ENCODE data around the gene BTBD16.

BTBD16 gene

DNA sequence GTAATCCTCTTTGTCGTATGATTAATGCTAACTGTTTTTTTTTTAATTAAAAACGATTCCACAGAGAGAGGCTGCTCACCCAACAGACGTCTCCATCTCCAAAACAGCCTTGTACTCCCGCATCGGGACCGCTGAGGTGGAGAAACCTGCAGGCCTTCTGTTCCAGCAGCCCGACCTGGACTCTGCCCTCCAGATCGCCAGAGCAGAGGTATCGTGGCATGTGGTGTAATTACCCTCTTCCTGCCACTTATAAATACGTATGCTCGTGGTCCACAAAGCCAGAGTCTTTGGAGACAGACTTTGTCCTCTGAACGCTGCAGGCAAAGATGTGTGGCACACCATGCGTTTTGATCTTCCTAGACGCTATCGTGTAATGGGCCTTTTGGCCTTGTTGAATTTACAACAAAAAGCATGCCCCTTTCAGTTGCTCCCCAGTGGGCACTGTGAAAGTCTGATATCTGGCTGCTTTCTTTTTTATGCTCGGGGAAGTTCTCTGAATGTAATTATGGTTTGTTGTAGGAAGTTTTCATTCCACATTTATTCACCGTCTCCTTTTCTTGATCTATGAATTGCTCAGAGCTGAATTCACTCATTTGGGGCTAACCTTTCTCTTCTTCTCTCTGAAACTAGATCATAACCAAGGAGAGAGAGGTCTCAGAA, 33.6 kb upstream of the BTBD16 start:
- no peak overlapping the region for H3K4me3 ChIP-seq (ENCODE audit: low read depth in 1 of 2, low read length in 2 of 2)
- no peak overlapping the region for H3K27ac ChIP-seq (ENCODE audit: low read depth, low read length)
- no peaks in the 10 kb centered on the region for H3K27me3 ChIP-seq (ENCODE audit: control insufficient read depth in 1 of 2, insufficient read depth in 2 of 2, low read length in 2 of 2)
- H3K4me1 ChIP-seq (ENCODE audit: insufficient read depth, low read length) = no peaks in the 10 kb centered on the region
- no peak overlapping the region for H3K9ac ChIP-seq (ENCODE audit: low read length)
- H3K36me3 ChIP-seq (ENCODE audit: insufficient read depth, low read length) = peaks cover 51% of the 10 kb centered on the region
- H3K9me3 ChIP-seq (ENCODE audit: low read length) = no peaks in the 10 kb centered on the region

- H3K4me3 ChIP-seq (ENCODE audit: low read depth in 1 of 2, low read length in 2 of 2) = no peak overlapping the region
- H3K9ac ChIP-seq (ENCODE audit: low read length) = no peak overlapping the region
- no peaks in the 10 kb centered on the region for H3K4me1 ChIP-seq (ENCODE audit: insufficient read depth, low read length)
- peaks cover 69% of the 10 kb centered on the region for H3K36me3 ChIP-seq (ENCODE audit: insufficient read depth, low read length)
- no peaks in the 10 kb centered on the region for H3K27me3 ChIP-seq (ENCODE audit: control insufficient read depth in 1 of 2, insufficient read depth in 2 of 2, low read length in 2 of 2)
- no peak overlapping the region for H3K27ac ChIP-seq (ENCODE audit: low read depth, low read length)
- no peaks in the 10 kb centered on the region for H3K9me3 ChIP-seq (ENCODE audit: low read length)
Measured at GRCh38 chr10:122239578-122240257, 31.4 kb upstream of the BTBD16 start.

DNA sequence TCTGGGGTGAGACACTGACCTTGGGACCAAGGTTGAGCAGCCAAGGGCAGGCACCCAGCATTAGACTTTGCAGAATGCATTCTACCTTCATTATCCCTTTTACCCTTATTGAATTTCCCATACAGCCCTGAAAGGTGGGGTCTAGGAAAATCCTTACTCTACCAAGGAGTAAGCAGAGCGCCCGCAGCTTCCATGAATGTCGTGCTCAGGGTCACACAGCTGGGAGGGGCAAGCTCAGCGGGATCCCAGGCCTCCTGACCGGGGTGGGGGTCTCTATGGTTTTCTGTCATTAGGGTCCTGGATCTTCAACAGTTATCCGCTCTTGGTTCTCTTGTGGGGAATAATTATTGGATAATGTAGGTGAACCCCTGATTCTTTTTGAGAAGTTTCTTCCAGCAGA, 30.7 kb upstream of the BTBD16 start:
- H3K27ac ChIP-seq (ENCODE audit: low read depth, low read length) = no peak overlapping the region
- peaks cover 76% of the 10 kb centered on the region for H3K36me3 ChIP-seq (ENCODE audit: insufficient read depth, low read length)
- no peaks in the 10 kb centered on the region for H3K9me3 ChIP-seq (ENCODE audit: low read length)
- H3K9ac ChIP-seq (ENCODE audit: low read length) = no peak overlapping the region
- no peaks in the 10 kb centered on the region for H3K27me3 ChIP-seq (ENCODE audit: control insufficient read depth in 1 of 2, insufficient read depth in 2 of 2, low read length in 2 of 2)
- no peak overlapping the region for H3K4me3 ChIP-seq (ENCODE audit: low read depth in 1 of 2, low read length in 2 of 2)
- no peaks in the 10 kb centered on the region for H3K4me1 ChIP-seq (ENCODE audit: insufficient read depth, low read length)

DNA sequence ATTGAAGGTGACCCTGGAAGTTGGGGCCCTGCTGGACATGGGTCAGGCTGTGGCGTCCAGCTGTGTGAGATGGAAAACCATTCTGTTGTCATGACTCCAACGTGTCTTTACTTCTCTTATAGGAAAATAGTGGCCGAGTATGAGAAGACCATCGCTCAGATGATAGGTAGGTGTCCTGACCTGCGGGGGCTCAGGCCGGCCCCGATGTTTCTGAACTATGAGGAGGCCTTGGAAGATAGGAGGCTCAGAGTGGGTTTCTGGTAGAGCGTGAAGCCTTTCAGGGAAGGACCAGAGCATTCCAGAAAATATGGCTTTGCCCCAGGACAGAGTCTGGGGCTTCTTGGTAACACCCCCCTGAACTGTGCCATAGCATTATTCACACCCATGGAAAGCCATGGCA, 29.3 kb upstream of the BTBD16 start:
- Histone ChIP-seq H3K36me3 (ENCODE audit: insufficient read depth, low read length) (peaks cover 72% of the 10 kb centered on the region), H3K4me3 (ENCODE audit: low read depth in 1 of 2, low read length in 2 of 2) (no peak overlapping the region)

DNA sequence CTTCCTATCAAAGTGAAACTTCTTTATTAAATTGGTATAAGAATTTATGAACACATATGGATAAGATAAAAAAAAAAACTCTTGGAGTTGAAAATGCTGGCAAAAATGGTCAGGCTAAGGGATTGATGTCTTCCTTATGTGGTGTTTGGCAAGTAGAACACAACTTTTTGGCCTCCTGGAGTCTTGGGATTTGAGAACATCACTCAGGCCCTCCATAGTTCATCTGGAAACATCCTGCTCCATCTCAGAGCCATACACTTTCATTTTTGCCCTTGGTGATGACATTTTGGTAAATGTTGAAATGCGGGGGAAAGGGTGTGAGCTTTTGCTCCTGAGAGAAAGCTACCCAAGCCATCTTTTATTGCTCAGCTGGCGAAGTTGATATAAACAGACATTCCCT, 27.5 kb upstream of the BTBD16 start:
- H3K36me3 ChIP-seq (ENCODE audit: insufficient read depth, low read length) = peaks cover 67% of the 10 kb centered on the region
- H3K27me3 ChIP-seq (ENCODE audit: control insufficient read depth in 1 of 2, insufficient read depth in 2 of 2, low read length in 2 of 2) = no peaks in the 10 kb centered on the region
- H3K9ac ChIP-seq (ENCODE audit: low read length) = no peak overlapping the region
- H3K9me3 ChIP-seq (ENCODE audit: low read length) = no peaks in the 10 kb centered on the region
- H3K27ac ChIP-seq (ENCODE audit: low read depth, low read length) = no peak overlapping the region
- no peak overlapping the region for H3K4me3 ChIP-seq (ENCODE audit: low read depth in 1 of 2, low read length in 2 of 2)
- no peaks in the 10 kb centered on the region for H3K4me1 ChIP-seq (ENCODE audit: insufficient read depth, low read length)

More for the DNA sequence above, 29.3 kb upstream of the BTBD16 start:
- H3K9me3 ChIP-seq (ENCODE audit: low read length) = no peaks in the 10 kb centered on the region
- no peak overlapping the region for H3K27ac ChIP-seq (ENCODE audit: low read depth, low read length)
- no peak overlapping the region for H3K9ac ChIP-seq (ENCODE audit: low read length)
- no peaks in the 10 kb centered on the region for H3K27me3 ChIP-seq (ENCODE audit: control insufficient read depth in 1 of 2, insufficient read depth in 2 of 2, low read length in 2 of 2)
- no peaks in the 10 kb centered on the region for H3K4me1 ChIP-seq (ENCODE audit: insufficient read depth, low read length)

GRCh38 chr10:122244001-122244975, 26.8 kb upstream of the BTBD16 start:
- peaks cover 70% of the 10 kb centered on the region for H3K36me3 ChIP-seq (ENCODE audit: insufficient read depth, low read length)
- no peaks in the 10 kb centered on the region for H3K4me1 ChIP-seq (ENCODE audit: insufficient read depth, low read length)
- no peak overlapping the region for H3K9ac ChIP-seq (ENCODE audit: low read length)
- no peaks in the 10 kb centered on the region for H3K9me3 ChIP-seq (ENCODE audit: low read length)
- no peaks in the 10 kb centered on the region for H3K27me3 ChIP-seq (ENCODE audit: control insufficient read depth in 1 of 2, insufficient read depth in 2 of 2, low read length in 2 of 2)
- H3K27ac ChIP-seq (ENCODE audit: low read depth, low read length) = no peak overlapping the region
- H3K4me3 ChIP-seq (ENCODE audit: low read depth in 1 of 2, low read length in 2 of 2) = no peak overlapping the region

DNA sequence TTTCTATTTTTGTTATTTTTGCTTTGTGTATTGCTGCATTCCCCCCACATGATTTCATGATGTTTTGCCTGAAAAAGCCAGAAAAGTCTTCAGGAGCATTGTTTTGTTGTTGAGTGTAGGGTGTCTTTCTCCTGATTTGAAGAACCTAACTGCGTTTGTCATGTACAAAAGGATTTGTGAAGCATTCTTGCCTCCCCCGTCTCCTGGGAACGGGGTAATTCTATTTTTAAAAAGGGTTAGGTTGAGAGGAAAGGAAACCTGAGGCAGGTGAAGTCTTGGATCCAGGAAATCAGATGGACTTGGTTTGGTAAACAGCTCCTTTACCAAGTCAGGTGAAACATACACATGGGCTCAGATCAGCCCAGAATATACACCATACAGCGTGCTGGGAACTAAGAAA, 26.0 kb upstream of the BTBD16 start:
- H3K9me3 ChIP-seq (ENCODE audit: low read length) = no peaks in the 10 kb centered on the region
- no peak overlapping the region for H3K27ac ChIP-seq (ENCODE audit: low read depth, low read length)
- H3K36me3 ChIP-seq (ENCODE audit: insufficient read depth, low read length) = peaks cover 69% of the 10 kb centered on the region
- no peaks in the 10 kb centered on the region for H3K4me1 ChIP-seq (ENCODE audit: insufficient read depth, low read length)
- no peaks in the 10 kb centered on the region for H3K27me3 ChIP-seq (ENCODE audit: control insufficient read depth in 1 of 2, insufficient read depth in 2 of 2, low read length in 2 of 2)
- H3K4me3 ChIP-seq (ENCODE audit: low read depth in 1 of 2, low read length in 2 of 2) = no peak overlapping the region
- H3K9ac ChIP-seq (ENCODE audit: low read length) = no peak overlapping the region

- H3K4me1 ChIP-seq (ENCODE audit: insufficient read depth, low read length) = no peaks in the 10 kb centered on the region
- no peak overlapping the region for H3K27ac ChIP-seq (ENCODE audit: low read depth, low read length)
- no peak overlapping the region for H3K4me3 ChIP-seq (ENCODE audit: low read depth in 1 of 2, low read length in 2 of 2)
- H3K9me3 ChIP-seq (ENCODE audit: low read length) = no peaks in the 10 kb centered on the region
- H3K27me3 ChIP-seq (ENCODE audit: control insufficient read depth in 1 of 2, insufficient read depth in 2 of 2, low read length in 2 of 2) = no peaks in the 10 kb centered on the region
- no peak overlapping the region for H3K9ac ChIP-seq (ENCODE audit: low read length)
- peaks cover 64% of the 10 kb centered on the region for H3K36me3 ChIP-seq (ENCODE audit: insufficient read depth, low read length)
Measured at GRCh38 chr10:122245897-122246296, 25.2 kb upstream of the BTBD16 start.

- no peak overlapping the region for H3K27ac ChIP-seq (ENCODE audit: low read depth, low read length)
- peaks cover 63% of the 10 kb centered on the region for H3K36me3 ChIP-seq (ENCODE audit: insufficient read depth, low read length)
Measured at GRCh38 chr10:122246830-122247520, 24.1 kb upstream of the BTBD16 start.

GRCh38 chr10:122248356-122249302, 22.5 kb upstream of the BTBD16 start:
- Histone ChIP-seq H3K9ac (ENCODE audit: low read length) (no peak overlapping the region), H3K36me3 (ENCODE audit: insufficient read depth, low read length) (peaks cover 54% of the 10 kb centered on the region), H3K4me1 (ENCODE audit: insufficient read depth, low read length) (peaks cover 7% of the 10 kb centered on the region), H3K27me3 (ENCODE audit: control insufficient read depth in 1 of 2, insufficient read depth in 2 of 2, low read length in 2 of 2) (no peaks in the 10 kb centered on the region), H3K4me3 (ENCODE audit: low read depth in 1 of 2, low read length in 2 of 2) (no peak overlapping the region), H3K9me3 (ENCODE audit: low read length) (no peaks in the 10 kb centered on the region), H3K27ac (ENCODE audit: low read depth, low read length) (no peak overlapping the region)

More at GRCh38 chr10:122246830-122247520, 24.1 kb upstream of the BTBD16 start:
- no peaks in the 10 kb centered on the region for H3K4me1 ChIP-seq (ENCODE audit: insufficient read depth, low read length)
- no peaks in the 10 kb centered on the region for H3K9me3 ChIP-seq (ENCODE audit: low read length)
- H3K27me3 ChIP-seq (ENCODE audit: control insufficient read depth in 1 of 2, insufficient read depth in 2 of 2, low read length in 2 of 2) = no peaks in the 10 kb centered on the region
- H3K9ac ChIP-seq (ENCODE audit: low read length) = no peak overlapping the region
- no peak overlapping the region for H3K4me3 ChIP-seq (ENCODE audit: low read depth in 1 of 2, low read length in 2 of 2)

All from muscle layer of colon (tissue), 2 donors.